GM12878 (cell line): ENCODE results near the gene PCDHGA1. TPM values are rescaled to one million over a fixed set of nuclear protein-coding genes. Genes with fewer than 3 reads are reported as not detected.
A peak's percentile ranks its signal among the peaks of the same experiment; 100 is the strongest.

Experiments
- ATAC-seq: fragments of 200-7000 bp; cut with Tn5 transposase; 3 replicates; pipeline ENCODE4 v1.9.1; 2020; ENCODE audit warnings: mild to moderate bottlenecking, moderate library complexity
- BruUV-seq: library from RNA; stranded (reverse); fragments of 400-500 nt; replicated peaks from 2 replicates; lab custom pipeline; 2021; lab: Mats Ljungman, UMichigan
- CTCF ChIA-PET: fragments of 300-600 bp; sonication (Branson Sonifier 250); formaldehyde crosslinking; extraction: SDS; loops from one replicate; lab custom pipeline; 2021; ENCODE audit warnings: inconsistent platforms; lab: Yijun Ruan, JAX
- POLR2A ChIA-PET: fragments of 350-600 bp; formaldehyde crosslinking; extraction: SDS; loops from one replicate; lab custom pipeline; 2021; ENCODE audit warnings: inconsistent platforms; lab: Charles Lee
- RAD21 ChIA-PET: fragments of 300-600 bp; sonication (Branson Sonifier 250); formaldehyde crosslinking; loops from one replicate; lab custom pipeline; 2023; ENCODE audit warnings: antibody characterized with exemption; ENCODE audit not compliant: unreplicated experiment; lab: Charles Lee
- SMC1A ChIA-PET: fragments of 300-600 bp; sonication (Branson Sonifier 250); formaldehyde crosslinking; loops from one replicate; lab custom pipeline; 2023; ENCODE audit not compliant: unreplicated experiment, uncharacterized antibody; lab: Charles Lee
- DNase-seq: peaks from one replicate; pipeline ENCODE4 v3.0.0-alpha.2; 2011; ENCODE audit warnings: low read depth, low spot score
- FAIRE-seq: peaks from 3 replicates; lab custom pipeline; 2011; peaks lifted over from hg19 to GRCh38; lab: Jason Lieb, UNC
- H2AFZ ChIP-seq: 2 replicates; pipeline ENCODE4 v1.6.0; 2011; ENCODE audit warnings: low read depth, low read length, control low read depth; ENCODE audit not compliant: control insufficient read depth
- H3K27ac ChIP-seq: 2 replicates; pipeline ENCODE4 v1.5.1; 2011; ENCODE audit warnings: control low read depth; ENCODE audit not compliant: control insufficient read depth, insufficient read depth
- H3K27me3 ChIP-seq, 2 experiments: replicated peaks in 1 of 2; 2 replicates each; pipeline versions ENCODE4 v1.6.0 to v1.6.1; 2011; ENCODE audit warnings: low read length in 1 of 2; ENCODE audit not compliant: control insufficient read depth in 2 of 2, insufficient read depth in 2 of 2
- H3K36me3 ChIP-seq, 2 experiments: 2 replicates each; pipeline ENCODE4 v1.5.1; 2011; ENCODE audit warnings: low read length in 1 of 2; ENCODE audit not compliant: control insufficient read depth in 2 of 2, insufficient read depth in 2 of 2
- H3K4me1 ChIP-seq: 2 replicates; pipeline ENCODE4 v1.6.1; 2011; ENCODE audit warnings: mild to moderate bottlenecking, low read length, moderate library complexity, mixed read lengths; ENCODE audit not compliant: control insufficient read depth, insufficient read depth
- H3K4me2 ChIP-seq: 2 replicates; pipeline ENCODE4 v1.6.0; 2011; ENCODE audit warnings: control low read depth; ENCODE audit not compliant: control insufficient read depth, insufficient read depth
- H3K4me3 ChIP-seq: fragments of 200-600 bp; sonication (generic); 2 replicates; pipeline ENCODE4 v1.5.1; 2016
- H3K79me2 ChIP-seq: 2 replicates; pipeline ENCODE4 v1.6.0; 2011; ENCODE audit warnings: low read length; ENCODE audit not compliant: control insufficient read depth, insufficient read depth
- H3K9ac ChIP-seq: 2 replicates; pipeline ENCODE4 v1.8.0; 2011; ENCODE audit warnings: low read length, control low read depth, mixed read lengths; ENCODE audit not compliant: control insufficient read depth, insufficient read depth
- H3K9me3 ChIP-seq: replicated peaks from 3 replicates; pipeline ENCODE4 v1.5.1; 2011; ENCODE audit warnings: mild to moderate bottlenecking, low read length; ENCODE audit not compliant: control insufficient read depth, insufficient read depth
- H4K20me1 ChIP-seq: 2 replicates; pipeline ENCODE4 v1.6.0; 2011; ENCODE audit not compliant: control insufficient read depth, insufficient read depth
- EP300 ChIP-seq, 2 experiments: fragments of 150-350 bp in 1 of 2; IDR thresholded peaks; 2 replicates each; pipeline ENCODE4 v1.6.1; 2011 to 2012; ENCODE audit warnings: low read depth in 2 of 2, low read length in 2 of 2, borderline replicate concordance in 1 of 2, improper control_type of control experiment in 1 of 2, inconsistent platforms in 1 of 2; ENCODE audit not compliant: control insufficient read depth in 1 of 2
- FOXM1 ChIP-seq: IDR thresholded peaks from 2 replicates; pipeline ENCODE4 v1.6.1; 2012; ENCODE audit warnings: low read depth, mild to moderate bottlenecking, inconsistent platforms, low read length, moderate library complexity
- WGBS: methylation state at CpG from one replicate; pipeline ENCODE4 v1.1.6; 2016; ENCODE audit warnings: low lambda C conversion rate; ENCODE audit not compliant: insufficient replicate concordance, insufficient coverage; ENCODE audit errors: missing lambda C conversion rate; 5-methylcytosine and 5-hydroxymethylcytosine counted together
- in situ Hi-C: fragments of 300-500 bp; cut with MboI; formaldehyde crosslinking; loops from 9 replicates; pipeline ENCODE4 v1.14.3; 2018; ENCODE audit warnings: mixed read lengths
- intact Hi-C: fragments of 100-400 bp; cut with micrococcal nuclease; formaldehyde crosslinking; loops from one replicate; pipeline ENCODE4 v1.14.2; 2022; ENCODE audit not compliant: unreplicated experiment
- polyA plus RNA-seq, 11 experiments: library from polyadenylated mRNA; depleted of rRNA in 4 of 11; unstranded in 6 of 11; stranded (reverse) in 5 of 11; fragments of >200 nt; fragmentation: Nextera tagmentation in 4 of 11; fragmentation: Illumina TruSeq in 1 of 11; extraction: Ambion mirVana in 4 of 11; extraction: Trizol in 1 of 11; gene quantifications; 1 replicate in 1 of 11; 2 replicates in 10 of 11; pipeline versions ENCODE4 v1.2.1 to v1.2.3, GENCODE V29; 2011 to 2016; ENCODE audit warnings: inconsistent platforms in 2 of 11, missing spikeins in 2 of 11, low read depth in 1 of 11
- total RNA-seq, 4 experiments: library from RNA; depleted of rRNA in 3 of 4; stranded (reverse); fragments of >200 nt in 3 of 4; fragmentation: Illumina TruSeq in 1 of 4; extraction: Trizol in 1 of 4; gene quantifications; 2 replicates each; pipeline versions ENCODE4 v1.2.1 to v1.2.3, GENCODE V29; 2013 to 2021
- TF ChIP-seq, protein P1 (sequence below): IDR thresholded peaks from 2 replicates; pipeline ENCODE4 v1.6.1; 2011; ENCODE audit warnings: mild to moderate bottlenecking, low read depth, low read length, moderate library complexity; ENCODE audit not compliant: insufficient replicate concordance
- TF ChIP-seq, protein P2 (sequence below): fragments of 450-650 bp; formaldehyde crosslinking; IDR thresholded peaks from 2 replicates; pipeline ENCODE4 v1.4.0; 2020; ENCODE audit warnings: mild to moderate bottlenecking, moderate library complexity
- TF ChIP-seq, protein P3 (sequence below): IDR thresholded peaks from 2 replicates; pipeline ENCODE4 v1.6.1; 2011; ENCODE audit warnings: low read depth, low read length, improper control_type of control experiment, borderline replicate concordance

PCDHGA1 gene
- total and polyA plus RNA-seq, 10 of the 15 experiments (the other 5 are each of a cell fraction or from before 2014, with no cell fraction given), result 0.02 to 0.51 (median 0.19) TPM; not detected in 3

DNA sequence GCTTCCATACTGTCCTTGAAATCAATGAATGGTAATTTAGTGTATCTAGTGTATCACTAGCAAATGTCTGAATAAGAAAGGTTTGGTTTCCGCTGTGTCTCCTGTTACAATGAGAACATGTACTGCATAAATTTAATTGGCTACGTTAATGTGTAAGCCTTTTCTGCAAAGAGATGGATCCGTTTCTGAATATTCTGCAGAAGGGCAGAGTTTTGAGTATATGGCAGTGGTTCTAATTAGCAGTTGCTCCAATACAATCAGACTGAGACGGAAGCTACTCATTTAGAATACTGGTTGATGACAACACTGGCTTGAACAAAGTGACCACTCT lies 154.0 kb downstream of the PCDHGA1 start:
- Histone ChIP-seq H3K4me3 (peak overlapping the region; percentile 36), H3K9me3 (no peaks in the 10 kb centered on the region), H3K36me3 (no peaks in the 10 kb centered on the region; a peak in 1 of 4 replicates), H2AFZ (no peak overlapping the region; the same call in 1 of the 2 replicates), H3K4me2 (no peak overlapping the region), H3K27me3 (peaks cover 0 to 3% of the 10 kb centered on the region in 2 experiments; a peak in 2 of 4 replicates), H3K9ac (no peak overlapping the region), H3K79me2 (no peaks in the 10 kb centered on the region), H3K27ac (no peak overlapping the region), H4K20me1 (no peaks in the 10 kb centered on the region), H3K4me1 (peaks cover 9% of the 10 kb centered on the region)
- DNase-seq (no peak), ATAC-seq (peak; percentile 13; the same call in 2 of the 3 replicates), FAIRE-seq (no peak)
- POLR2A ChIA-PET, result interaction anchor here (1.2 kb wide), 1 partner anchor 22 kb away, joined by 3 read pairs; no protein-coding TSS in a partner anchor
- TF ChIP-seq, protein P1, sequence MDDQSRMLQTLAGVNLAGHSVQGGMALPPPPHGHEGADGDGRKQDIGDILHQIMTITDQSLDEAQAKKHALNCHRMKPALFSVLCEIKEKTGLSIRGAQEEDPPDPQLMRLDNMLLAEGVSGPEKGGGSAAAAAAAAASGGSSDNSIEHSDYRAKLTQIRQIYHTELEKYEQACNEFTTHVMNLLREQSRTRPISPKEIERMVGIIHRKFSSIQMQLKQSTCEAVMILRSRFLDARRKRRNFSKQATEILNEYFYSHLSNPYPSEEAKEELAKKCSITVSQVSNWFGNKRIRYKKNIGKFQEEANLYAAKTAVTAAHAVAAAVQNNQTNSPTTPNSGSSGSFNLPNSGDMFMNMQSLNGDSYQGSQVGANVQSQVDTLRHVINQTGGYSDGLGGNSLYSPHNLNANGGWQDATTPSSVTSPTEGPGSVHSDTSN, result no peak
- TF ChIP-seq, protein P2, sequence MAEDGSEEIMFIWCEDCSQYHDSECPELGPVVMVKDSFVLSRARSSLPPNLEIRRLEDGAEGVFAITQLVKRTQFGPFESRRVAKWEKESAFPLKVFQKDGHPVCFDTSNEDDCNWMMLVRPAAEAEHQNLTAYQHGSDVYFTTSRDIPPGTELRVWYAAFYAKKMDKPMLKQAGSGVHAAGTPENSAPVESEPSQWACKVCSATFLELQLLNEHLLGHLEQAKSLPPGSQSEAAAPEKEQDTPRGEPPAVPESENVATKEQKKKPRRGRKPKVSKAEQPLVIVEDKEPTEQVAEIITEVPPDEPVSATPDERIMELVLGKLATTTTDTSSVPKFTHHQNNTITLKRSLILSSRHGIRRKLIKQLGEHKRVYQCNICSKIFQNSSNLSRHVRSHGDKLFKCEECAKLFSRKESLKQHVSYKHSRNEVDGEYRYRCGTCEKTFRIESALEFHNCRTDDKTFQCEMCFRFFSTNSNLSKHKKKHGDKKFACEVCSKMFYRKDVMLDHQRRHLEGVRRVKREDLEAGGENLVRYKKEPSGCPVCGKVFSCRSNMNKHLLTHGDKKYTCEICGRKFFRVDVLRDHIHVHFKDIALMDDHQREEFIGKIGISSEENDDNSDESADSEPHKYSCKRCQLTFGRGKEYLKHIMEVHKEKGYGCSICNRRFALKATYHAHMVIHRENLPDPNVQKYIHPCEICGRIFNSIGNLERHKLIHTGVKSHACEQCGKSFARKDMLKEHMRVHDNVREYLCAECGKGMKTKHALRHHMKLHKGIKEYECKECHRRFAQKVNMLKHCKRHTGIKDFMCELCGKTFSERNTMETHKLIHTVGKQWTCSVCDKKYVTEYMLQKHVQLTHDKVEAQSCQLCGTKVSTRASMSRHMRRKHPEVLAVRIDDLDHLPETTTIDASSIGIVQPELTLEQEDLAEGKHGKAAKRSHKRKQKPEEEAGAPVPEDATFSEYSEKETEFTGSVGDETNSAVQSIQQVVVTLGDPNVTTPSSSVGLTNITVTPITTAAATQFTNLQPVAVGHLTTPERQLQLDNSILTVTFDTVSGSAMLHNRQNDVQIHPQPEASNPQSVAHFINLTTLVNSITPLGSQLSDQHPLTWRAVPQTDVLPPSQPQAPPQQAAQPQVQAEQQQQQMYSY (CRISPR knock-in tag), result no peak
- TF ChIP-seq, protein P3, sequence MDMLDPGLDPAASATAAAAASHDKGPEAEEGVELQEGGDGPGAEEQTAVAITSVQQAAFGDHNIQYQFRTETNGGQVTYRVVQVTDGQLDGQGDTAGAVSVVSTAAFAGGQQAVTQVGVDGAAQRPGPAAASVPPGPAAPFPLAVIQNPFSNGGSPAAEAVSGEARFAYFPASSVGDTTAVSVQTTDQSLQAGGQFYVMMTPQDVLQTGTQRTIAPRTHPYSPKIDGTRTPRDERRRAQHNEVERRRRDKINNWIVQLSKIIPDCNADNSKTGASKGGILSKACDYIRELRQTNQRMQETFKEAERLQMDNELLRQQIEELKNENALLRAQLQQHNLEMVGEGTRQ, result no peak
- TF ChIP-seq FOXM1 (peak; percentile 23; the same call in 1 of the 2 replicates), EP300 (IDR thresholded peaks at IDR 0.05; ENCODE audit: borderline replicate concordance in 1 of 2, control insufficient read depth in 1 of 2, low read depth in 2 of 2, low read length in 2 of 2) (no peak)
- CTCF ChIA-PET, result interaction anchor here (0.7 to 8.1 kb wide), 10 partner anchors 9 to 104 kb away, joined by 3 to 90 read pairs (median 6); partner anchors contain the start of genes PCDHGA11, PCDHGA12 and PCDHGC3
- intact Hi-C loops (no loop called here), in situ Hi-C loops (no loop called here)
- SMC1A ChIA-PET, result interaction anchor here (0.6 to 1.7 kb wide), 6 partner anchors 8 to 336 kb away, joined by 3 to 6 read pairs (median 3); partner anchors contain the start of gene PCDHGC3
- WGBS, result 52% methylated on average over 4 of the region's 4 CpGs
- no TSS peak for BruUV-seq
- RAD21 ChIA-PET, result interaction anchor here (1.5 to 1.6 kb wide), 2 partner anchors 9 to 80 kb away, joined by 4 to 6 read pairs; partner anchors contain the start of gene PCDHGC3
